Measurements from ENCODE around the gene ZNF775. TPM values are rescaled to one million over a fixed set of nuclear protein-coding genes. Genes with fewer than 3 reads are reported as not detected.

ZNF775 gene
- total RNA-seq, 1 experiment from 2014 or later, result 1.7 TPM

- H3K27ac Mint-ChIP-seq (ENCODE audit: low read depth, unreplicated experiment), result no peak overlapping the region
- POLR2A ChIA-PET, result no interaction called here
Observed at GRCh38 chr7:150412518-150413488, 33.7 kb downstream of the ZNF775 start.

GRCh38 chr7:150413640-150414081 is 34.5 kb downstream of the ZNF775 start:
- H3K4me3 Mint-ChIP-seq (ENCODE audit: unreplicated experiment), result no peak overlapping the region
- no peaks in the 10 kb centered on the region for H3K4me1 Mint-ChIP-seq (ENCODE audit: insufficient read depth, unreplicated experiment)
- H3K27ac Mint-ChIP-seq (ENCODE audit: low read depth, unreplicated experiment), result no peak overlapping the region
- DNase-seq (ENCODE audit: unreplicated experiment), result no peak
- no peaks in the 10 kb centered on the region for H3K27me3 Mint-ChIP-seq (ENCODE audit: insufficient read depth, unreplicated experiment)
- ChIA-PET POLR2A (no interaction called here), CTCF (interaction anchor here (0.9 kb wide), 1 partner anchor 58 kb away, joined by 3 read pairs; no protein-coding TSS in a partner anchor)
- no peaks in the 10 kb centered on the region for H3K36me3 Mint-ChIP-seq (ENCODE audit: insufficient read depth, unreplicated experiment)
- no peak for TF ChIP-seq CTCF (IDR thresholded peaks at IDR 0.05; ENCODE audit: unreplicated experiment)
- H3K9me3 Mint-ChIP-seq (ENCODE audit: unreplicated experiment), result no peaks in the 10 kb centered on the region
- intact Hi-C loops (cut with micrococcal nuclease), result no loop called here
- BruUV-seq (replicated peaks), result no TSS peak

More at GRCh38 chr7:150412518-150413488, 33.7 kb downstream of the ZNF775 start:
- no peaks in the 10 kb centered on the region for H3K9me3 Mint-ChIP-seq (ENCODE audit: unreplicated experiment)
- H3K4me1 Mint-ChIP-seq (ENCODE audit: insufficient read depth, unreplicated experiment), result no peaks in the 10 kb centered on the region
- DNase-seq (ENCODE audit: unreplicated experiment), result no peak
- intact Hi-C loops (cut with micrococcal nuclease), result no loop called here
- H3K27me3 Mint-ChIP-seq (ENCODE audit: insufficient read depth, unreplicated experiment), result no peaks in the 10 kb centered on the region
- TF ChIP-seq CTCF (IDR thresholded peaks at IDR 0.05; ENCODE audit: unreplicated experiment), result no peak
- H3K36me3 Mint-ChIP-seq (ENCODE audit: insufficient read depth, unreplicated experiment), result no peaks in the 10 kb centered on the region
- CTCF ChIA-PET, result interaction anchor here (0.9 to 1.0 kb wide), 2 partner anchors 56 to 57 kb away, joined by 3 to 9 read pairs; no protein-coding TSS in a partner anchor
- BruUV-seq (replicated peaks), result no TSS peak
- no peak overlapping the region for H3K4me3 Mint-ChIP-seq (ENCODE audit: unreplicated experiment)

- no peaks in the 10 kb centered on the region for H3K27me3 Mint-ChIP-seq (ENCODE audit: insufficient read depth, unreplicated experiment)
- no peaks in the 10 kb centered on the region for H3K36me3 Mint-ChIP-seq (ENCODE audit: insufficient read depth, unreplicated experiment)
- CTCF ChIA-PET, result no interaction called here
- DNase-seq (ENCODE audit: unreplicated experiment), result no peak
- POLR2A ChIA-PET, result no interaction called here
- intact Hi-C loops (cut with micrococcal nuclease), result no loop called here
- H3K9me3 Mint-ChIP-seq (ENCODE audit: unreplicated experiment), result no peaks in the 10 kb centered on the region
- H3K27ac Mint-ChIP-seq (ENCODE audit: low read depth, unreplicated experiment), result no peak overlapping the region
- BruUV-seq (replicated peaks), result no TSS peak
- H3K4me1 Mint-ChIP-seq (ENCODE audit: insufficient read depth, unreplicated experiment), result no peaks in the 10 kb centered on the region
- no peak for TF ChIP-seq CTCF (IDR thresholded peaks at IDR 0.05; ENCODE audit: unreplicated experiment)
- H3K4me3 Mint-ChIP-seq (ENCODE audit: unreplicated experiment), result no peak overlapping the region
Observed at GRCh38 chr7:150415161-150416153, 36.3 kb downstream of the ZNF775 start.

All from MCF 10A (cell line).